GM04504 (cell line): Measurements from ENCODE around the gene PRKN.

Source experiments
- DNase-seq: peaks from one replicate; pipeline ENCODE4 v3.0.0-alpha.2; 2012; ENCODE audit warnings: low read depth

Gene PRKN

DNA sequence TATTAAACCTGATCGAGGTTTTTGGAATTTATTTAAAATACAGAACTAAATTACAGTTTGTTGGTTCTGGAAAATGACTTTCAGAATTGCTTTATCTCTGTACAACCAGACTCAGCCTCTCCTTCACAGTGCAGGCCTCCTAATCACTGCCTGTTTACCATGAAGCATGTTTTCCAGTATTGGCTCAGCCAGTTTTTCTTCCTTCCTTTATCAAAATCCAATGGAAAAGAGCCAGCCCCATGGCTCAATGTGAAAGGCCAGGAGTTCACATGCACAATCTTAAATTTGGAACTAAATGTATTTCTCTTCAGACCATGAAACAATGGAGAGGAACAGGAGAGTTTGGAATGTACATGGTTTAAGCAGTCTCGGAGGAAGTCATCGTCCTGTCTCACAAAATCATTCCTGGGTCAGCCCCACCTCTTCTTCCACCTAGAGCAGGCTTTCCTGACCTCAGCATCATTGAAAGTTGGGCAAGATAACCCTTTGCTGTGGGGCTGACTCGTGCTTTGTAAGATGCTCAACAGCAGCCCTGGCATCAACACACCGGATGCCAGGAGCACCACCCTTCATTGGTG is 772.8 kb downstream of the PRKN start:
- no peak for DNase-seq

DNA sequence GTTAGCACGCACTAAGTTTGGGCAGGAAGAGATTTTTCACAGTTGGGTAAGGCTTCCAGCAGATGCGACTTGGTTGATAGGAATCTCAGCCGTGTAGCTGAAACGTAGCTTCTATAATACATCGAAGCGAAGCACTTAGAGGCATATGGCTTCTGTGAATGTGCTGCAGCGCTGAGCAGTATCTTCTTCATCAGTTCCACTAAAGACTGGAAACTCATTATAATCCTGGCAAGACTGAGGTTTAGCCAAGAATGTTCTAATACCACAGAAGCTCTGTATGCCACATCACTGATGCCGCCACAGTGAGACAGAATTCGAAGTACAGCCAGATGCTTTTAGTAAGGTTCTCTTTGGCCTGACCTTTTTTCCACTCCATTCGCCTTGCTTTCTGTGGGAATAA is 773.5 kb downstream of the PRKN start:
- no peak for DNase-seq

DNA sequence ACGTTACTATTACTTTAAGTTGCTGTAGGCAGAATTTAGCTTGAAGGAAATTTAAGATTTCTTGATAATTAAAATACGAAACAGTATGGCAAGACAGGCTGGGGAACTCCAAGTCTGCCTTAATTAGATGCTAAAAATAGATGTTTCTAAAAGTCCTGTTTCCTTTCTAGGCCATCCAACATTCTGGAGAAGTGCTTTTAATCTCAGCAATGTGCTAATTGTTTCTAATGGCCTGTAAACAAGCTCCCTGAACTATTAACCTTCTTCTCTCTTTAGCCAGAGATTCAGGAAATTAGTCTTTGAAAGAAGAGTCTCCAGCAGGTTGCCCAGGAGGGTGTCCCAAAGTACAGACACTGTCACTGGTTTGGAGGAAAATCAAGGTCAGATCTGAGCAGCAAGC is 776.4 kb downstream of the PRKN start:
- no peak for DNase-seq

DNA sequence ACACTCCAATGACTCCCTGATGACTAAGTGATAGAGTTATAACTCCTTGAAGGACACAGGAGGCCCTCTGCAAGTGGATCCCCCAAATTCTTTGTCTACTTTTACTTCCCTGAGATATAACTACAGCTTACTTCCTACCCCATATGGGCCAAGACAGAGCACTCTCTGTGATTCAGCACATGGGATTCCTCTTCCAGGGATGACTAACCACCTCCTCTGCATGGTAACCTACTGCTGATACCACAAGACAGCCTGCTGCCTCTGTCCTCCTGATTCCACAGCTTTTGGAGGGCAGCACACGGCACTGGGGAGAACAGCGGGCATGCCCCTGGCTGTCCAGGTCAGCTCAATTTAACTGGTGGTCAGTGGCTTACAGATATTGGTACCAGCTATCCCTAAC is 778.0 kb downstream of the PRKN start:
- DNase-seq = no peak

DNA sequence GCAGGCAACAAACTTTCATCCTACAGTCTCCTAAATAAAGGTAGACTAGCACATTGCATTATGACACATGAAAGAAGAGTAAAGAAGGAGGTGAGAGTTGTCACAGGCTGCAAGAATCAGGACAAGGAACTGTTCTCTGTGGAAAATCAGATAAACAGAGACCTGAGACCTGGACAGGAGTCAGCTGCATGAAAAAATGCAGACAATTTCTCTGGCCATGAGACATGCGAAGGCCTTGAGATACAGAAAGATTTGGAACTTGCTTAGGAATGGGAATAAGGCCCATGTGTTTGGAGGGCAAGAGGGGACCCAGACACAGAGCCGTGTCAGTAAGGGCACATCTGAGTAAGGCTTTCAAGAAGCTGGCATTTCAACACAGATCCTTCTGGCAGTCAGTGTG is 779.1 kb downstream of the PRKN start:
- no peak for DNase-seq

DNA sequence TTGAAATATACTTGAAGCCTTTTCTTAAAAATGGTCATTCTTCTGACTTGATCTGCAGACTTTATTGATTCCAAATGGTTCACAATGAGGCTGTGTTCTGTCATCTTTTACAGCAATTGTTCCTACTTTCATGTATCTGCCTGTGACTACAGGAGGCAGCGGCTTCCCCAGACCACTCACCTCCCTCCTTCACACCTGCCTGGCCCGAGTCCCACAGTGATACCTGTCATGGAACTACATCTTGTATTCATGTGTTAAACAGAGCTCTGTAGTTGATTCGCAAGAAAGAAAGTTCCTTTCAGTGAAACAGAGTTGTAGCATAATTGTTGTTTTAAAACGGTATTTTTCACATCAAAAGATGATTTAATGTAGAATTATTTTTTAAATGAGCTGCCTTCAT is 780.2 kb downstream of the PRKN start:
- no peak for DNase-seq

DNA sequence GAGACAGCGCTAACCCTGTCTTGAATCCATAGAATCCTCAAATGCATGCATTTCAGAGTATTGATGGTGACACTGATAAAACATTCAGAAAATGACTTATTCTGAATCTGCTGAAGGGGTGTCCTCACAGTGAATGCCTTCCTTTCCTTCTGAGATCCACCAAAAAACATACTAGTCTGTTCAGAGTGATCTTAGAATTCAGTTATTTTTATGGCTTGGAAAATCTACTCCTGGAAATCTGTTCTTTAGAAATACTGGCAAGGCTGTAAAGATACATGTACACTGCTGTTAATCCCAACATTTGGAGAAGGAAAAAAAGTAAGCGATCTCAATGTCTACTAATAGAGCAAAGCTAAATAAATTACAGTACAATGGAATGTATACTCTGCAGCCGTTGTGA is 781.1 kb downstream of the PRKN start:
- no peak for DNase-seq

DNA sequence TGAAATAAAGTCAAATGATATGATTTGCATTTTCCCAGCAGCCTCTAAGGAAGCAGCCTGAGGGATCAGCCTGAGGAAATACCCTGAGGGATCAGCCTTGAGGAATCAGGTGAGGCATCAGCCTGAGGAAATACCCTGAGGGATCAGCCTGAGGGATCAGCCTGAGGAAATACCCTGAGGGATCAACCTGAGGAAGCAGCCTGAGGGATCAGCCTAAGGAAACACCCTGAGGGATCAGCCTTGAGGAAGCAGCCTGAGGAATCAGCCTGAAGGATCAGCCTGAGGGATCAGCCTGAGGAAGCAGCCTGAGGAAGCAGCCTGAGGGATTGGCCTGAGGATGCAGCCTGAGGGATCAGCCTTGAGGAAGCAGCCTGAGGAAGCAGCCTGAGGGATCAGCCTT is 784.0 kb downstream of the PRKN start:
- no peak for DNase-seq

DNA sequence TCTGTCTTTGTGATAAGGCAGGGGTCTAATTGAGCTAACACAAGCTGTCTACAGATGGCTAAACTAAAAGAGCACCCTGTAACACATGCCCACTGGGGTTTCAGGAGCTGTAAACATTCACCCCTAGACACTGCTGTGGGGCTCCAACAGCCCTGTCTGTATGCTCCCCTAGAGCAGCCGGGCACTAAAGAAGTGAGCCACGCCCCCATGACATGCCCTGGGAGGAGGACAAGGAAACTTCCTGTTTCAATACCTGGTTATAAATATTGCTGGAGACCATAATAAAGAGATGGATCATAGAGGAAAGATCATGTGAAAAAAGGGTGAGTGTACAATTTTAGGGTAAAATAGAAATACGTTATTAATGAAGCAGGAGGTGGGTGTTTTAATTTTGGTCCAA is 786.0 kb downstream of the PRKN start:
- DNase-seq = no peak

DNA sequence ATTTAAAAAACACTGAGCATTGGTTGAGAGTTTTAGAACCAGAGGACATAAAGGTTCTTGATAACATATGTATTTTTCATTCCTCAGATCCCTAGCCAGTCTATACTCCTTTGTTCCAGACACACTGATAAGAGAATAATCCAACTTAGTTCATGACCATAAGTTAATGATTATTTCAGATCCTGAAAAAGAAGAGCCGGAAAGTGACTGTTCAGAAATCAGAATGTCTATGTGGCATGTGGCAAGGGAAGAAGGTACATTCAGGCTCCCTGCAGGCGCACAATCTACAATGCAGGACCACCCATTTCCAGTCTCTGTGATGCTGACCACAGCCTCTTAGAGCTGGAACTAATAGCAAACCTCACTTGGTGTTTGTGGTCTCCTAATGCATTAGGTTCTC is 787.0 kb downstream of the PRKN start:
- no peak for DNase-seq

DNA sequence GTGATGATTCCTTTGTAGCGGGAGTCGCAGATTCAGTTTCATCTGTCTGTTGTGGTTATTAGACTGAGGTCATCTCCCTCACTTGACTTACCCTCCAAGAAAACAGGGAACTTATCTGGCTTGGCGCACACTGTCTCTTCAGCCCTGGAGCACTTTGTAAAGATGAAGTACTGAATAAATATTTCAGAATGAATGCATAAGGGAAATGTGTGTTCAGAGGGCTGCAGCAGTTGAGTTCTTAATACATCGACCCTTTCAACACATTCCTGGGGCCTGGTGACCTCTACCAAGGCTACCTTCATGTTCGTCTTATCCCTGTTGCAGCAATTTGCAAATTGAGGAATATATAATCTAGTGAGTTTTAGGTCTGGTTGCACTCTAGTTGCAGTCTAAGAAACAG is 801.2 kb downstream of the PRKN start:
- no peak for DNase-seq

DNA sequence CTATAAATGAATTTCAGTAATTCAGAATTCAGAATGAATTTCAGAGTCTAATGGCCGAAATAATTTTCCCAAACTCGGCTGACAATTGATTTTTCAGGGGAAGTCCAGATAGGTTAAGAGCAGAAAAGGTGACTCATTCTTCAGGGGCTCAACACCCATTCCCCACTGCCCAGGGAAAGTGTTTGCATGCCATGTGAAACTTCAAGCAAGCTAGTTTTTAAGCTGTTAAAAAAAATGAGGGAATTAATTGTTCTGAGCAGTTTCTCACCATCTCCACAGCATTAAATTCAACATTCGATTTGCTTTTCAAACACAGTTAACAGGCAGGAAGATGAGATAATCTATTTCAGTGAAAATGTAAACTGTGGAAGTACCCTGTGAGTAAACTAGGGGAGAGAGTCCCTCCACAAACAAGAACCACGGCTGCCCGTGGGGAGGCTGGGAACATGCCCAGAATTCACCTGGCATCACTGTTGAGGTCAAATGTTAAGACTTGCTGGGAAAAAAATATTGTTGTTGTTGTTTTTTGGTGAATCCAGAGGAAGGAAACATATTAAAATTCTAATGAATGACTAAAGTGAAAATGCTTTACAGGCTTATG is 803.0 kb downstream of the PRKN start:
- no peak for DNase-seq

DNA sequence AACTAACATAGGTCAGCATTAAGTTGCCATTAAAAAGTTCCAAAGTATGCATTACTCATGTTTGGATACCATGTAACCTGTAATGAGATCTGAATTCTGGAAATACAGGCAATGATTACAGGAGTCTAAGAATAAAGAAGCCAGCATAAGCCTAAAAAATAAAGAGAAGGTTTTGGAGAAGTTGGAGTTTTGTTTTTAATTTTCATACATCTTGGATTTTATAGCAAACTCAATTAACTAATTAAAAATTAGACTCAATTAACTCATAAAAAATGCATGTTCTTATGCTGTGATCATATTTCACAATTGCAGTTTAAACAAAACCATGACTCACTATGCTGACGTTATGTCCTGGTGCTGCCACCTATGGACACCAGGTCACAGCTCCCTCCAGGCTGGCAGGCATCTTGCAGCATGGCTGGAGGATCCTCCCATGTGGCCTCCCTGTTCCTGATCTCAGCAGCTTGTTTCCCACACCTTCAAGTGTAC is 804.9 kb downstream of the PRKN start:
- DNase-seq = peak; percentile 1

DNA sequence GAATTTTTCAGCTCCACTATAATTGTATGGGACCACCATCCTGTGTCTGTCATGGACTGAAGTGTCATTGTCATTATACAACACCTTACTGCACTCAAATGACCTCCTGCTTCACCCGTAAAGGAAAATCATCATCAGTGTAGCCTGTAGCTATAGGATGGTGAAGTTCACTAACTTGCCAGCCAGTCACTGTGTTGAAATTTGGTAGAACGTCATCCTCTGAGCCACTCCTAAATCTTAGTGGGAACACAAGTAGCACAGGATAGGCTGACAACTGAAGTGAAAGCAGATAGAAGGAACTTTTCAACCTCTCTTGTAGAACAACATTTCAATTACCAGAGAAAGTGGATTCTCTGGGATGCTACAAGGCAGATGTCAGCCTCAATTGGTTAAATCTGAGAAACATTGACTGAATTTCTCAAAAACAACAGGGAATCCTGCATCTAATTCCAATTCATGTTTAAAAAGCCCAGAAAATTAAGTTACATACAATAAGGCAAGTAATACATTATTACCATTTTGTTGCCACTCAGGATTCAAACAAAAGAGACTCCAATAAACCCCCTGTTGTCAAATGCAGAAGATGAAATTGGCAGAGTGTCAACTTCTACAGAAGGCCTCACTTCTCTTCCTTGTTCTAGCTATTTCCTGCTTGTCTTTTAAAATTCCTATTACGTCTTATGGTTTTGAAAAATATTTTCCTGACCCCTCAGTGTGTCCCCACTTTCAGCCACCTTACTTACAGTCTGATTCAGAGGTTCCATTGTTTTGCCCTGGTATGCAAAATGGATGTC is 805.8 kb downstream of the PRKN start:
- no peak for DNase-seq

DNA sequence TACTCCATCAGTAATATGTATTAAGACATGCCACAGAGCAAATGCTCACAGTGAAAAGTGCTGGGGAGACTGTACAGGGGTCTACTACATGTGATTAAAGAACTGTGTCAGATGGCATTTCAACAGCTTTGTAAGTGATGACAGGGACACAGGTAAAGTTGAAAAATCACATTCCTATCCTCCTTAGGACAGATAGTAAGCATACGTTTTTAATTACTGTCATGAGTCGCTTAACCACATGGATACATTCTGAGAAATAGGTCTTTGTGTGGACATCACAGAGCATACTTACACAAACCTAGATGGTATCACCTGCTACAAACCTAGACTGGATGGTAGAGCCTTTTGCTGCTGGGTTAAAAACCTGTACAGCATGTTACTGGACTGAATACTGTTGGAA is 807.9 kb downstream of the PRKN start:
- no peak for DNase-seq

DNA sequence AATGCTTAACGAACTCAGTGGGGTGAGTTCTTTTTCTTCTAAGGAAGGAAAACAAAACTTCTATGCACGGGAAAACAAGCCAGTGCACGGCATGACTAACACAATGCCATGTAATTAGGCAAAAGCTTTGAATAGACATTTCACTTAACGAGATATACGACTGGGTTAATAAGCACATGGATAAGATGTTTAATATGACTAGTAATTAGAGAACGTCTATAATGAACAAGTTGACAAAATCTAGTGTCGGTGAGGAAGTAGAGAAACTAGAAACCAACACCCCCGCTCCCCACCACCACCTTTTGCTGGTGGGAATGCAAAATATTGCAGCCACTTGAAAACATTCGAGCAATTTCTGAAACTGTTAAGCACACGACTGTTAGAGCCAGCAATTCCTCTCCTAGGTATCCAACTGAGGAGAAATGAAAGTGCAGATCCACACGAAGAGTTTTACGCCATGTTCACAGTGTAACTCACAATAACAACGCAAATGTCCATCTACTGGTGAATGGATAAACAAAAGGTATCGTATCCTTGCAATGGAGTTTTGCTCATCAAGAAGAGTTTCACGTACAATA is 808.8 kb downstream of the PRKN start:
- DNase-seq = no peak

DNA sequence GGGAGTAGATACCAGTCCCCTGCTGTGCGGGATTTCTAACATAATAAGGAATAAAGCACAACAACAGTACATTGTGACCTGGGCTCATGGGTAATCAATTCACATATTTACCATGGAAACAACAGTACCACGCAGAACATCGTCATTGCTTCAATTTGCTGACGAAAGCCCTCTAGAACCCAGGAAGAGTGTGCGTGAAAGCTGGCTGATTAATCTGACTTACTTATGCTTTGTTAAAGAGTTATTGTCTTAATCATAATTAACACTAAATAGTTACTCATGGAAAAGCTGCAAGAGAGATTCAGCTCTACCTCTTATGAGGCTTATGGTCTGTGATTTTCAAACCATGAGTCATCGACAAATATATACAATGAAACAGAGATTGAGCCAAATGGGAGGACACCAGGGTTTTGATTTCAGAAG is 809.4 kb downstream of the PRKN start:
- DNase-seq = no peak

DNA sequence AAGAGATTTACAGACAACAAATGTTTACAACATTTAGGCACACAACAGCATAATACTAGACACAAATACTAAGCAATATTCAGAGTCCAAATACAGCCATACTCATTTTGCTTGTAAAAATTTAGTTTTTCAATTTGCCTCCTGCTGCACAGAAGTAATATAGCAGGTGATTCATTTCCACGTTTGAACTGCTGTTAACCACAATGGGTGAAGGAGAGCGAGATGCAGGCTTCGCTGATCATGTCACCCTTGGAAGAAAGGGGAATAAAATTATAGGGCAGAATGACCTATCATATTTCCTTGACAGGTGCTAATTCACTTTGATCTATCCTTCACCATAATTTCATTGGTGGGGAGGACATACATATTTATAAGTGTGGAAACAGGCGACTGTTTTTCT is 809.9 kb downstream of the PRKN start:
- no peak for DNase-seq

DNA sequence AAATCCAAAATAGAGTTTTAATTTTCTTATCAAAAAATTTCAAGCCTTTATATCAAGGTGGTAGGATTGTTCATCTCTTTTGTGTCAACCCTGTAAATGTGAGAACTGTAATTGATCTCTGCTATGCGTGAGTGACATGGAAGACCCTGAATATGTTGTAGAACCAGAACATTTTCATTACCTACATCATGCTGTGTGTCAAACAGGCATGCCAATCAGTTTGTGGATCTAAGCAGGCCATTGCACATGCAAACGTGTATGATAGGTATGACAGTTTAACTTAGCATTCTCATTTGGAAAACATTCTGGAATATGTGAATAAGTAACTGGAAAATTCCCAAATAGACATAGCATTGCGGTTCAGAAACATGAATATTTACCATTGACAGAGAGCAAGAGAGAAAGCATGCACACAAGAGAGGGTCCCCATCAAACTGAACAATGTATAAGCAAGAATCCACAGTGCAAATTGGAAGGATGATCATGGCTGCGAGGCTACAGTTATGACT is 812.1 kb downstream of the PRKN start:
- DNase-seq = no peak

DNA sequence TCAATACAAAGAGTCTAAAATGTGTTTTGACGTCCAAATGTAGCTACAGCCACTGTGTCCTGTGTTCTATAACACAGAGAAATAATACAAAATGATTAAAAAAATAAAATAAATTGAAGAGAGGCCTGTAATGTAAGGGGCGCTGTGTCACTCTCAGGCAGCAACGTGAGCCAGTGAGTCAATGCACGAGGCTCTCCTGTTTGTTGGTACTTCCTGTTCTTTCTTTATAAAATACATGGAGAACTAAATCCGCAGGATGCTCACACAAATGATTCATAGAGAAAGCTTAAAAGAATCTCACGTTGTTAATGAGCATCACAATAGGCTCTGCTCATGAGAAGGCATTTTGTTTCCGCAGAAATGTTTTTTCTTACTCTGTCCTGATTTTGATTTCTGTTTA is 818.7 kb downstream of the PRKN start:
- DNase-seq = no peak

DNA sequence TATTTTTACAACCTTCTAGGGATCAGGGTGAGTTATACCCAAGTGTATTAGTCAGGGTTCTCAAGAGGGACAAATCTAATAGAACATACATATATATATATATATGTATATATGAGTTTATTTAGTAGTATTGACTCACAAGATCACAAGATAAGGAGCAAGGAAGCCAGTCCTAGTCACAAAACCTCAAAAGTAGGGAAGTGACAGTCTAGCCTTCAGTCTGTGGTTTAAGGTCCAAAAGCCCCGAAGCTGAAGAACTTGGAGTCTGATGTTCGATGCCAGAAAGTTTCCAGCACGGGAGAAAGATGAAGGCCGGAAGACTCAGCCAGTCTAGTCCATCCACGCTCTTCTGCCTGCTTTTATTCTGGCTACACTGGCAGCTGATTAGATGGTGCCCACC is 821.0 kb downstream of the PRKN start:
- DNase-seq = no peak

DNA sequence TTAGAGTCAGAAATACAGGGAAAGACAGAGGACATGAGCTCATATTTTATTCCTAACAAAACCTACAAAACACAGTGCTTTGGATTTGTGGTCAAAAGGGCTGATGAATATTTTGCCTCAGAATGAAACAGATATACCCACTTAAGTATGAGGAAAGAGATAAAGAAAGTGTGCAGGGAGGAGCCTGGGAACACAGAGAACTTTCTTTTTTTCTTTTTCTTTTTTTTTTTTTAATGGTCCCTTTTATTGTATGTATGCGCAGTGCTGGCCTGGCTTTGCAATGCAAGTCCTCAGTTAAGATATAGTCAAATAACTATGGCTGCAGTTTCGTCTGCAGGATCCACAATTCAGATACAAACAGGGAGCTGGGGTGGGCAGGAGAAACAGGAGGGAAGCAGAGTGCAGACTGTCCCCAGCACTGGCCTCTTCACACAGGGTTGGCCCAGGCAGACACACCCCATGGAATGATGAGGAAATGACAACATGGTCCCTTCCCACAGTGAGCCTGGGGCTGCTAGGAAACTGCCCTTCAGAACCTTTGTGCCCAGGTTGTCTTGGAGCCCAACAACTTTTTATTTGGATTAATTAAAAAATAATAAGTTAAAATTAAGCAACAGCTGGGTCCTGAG is 823.9 kb downstream of the PRKN start:
- no peak for DNase-seq
